Sigmoid colon (tissue), 4 donors: ENCODE data around the gene UBXN4.
"Not testable (repeated sequence)": the region's sequence is repeated elsewhere in the genome, so short reads cannot be mapped to it uniquely, and the experiment has no call there.

Experiments used
- CTCF ChIP-seq, 4 experiments: fragments of 450-650 bp in 3 of 4; fragments of 200-600 bp in 1 of 4; IDR thresholded peaks; one replicate each; pipeline ENCODE4 v1.5.1; 2016 to 2019; ENCODE audit warnings: antibody characterized with exemption in 4 of 4, mild to moderate bottlenecking in 3 of 4, moderate library complexity in 2 of 4
- POLR2A ChIP-seq, 2 donors: fragments of 450-650 bp; IDR thresholded peaks; one replicate each; pipeline ENCODE4 v1.6.1; 2016; ENCODE audit warnings: antibody characterized with exemption in 2 of 2, mild to moderate bottlenecking in 2 of 2, moderate library complexity in 2 of 2
- POLR2AphosphoS5 ChIP-seq, 4 donors: sonication (generic); formaldehyde crosslinking; IDR thresholded peaks; one replicate each; pipeline ENCODE4 v1.6.1; 2017; ENCODE audit warnings: antibody characterized with exemption in 4 of 4

GRCh38 chr2:135704075-135704474 is 37.6 kb upstream of the UBXN4 start:
- TF ChIP-seq POLR2AphosphoS5, CTCF, POLR2A (IDR thresholded peaks at IDR 0.05): not testable (repeated sequence)
